ENCODE results near the gene CST3.

GRCh38 chr20:23631981-23632710 lies 5.6 kb downstream of the CST3 start:
- TF ChIP-seq CTCF (IDR thresholded peaks at IDR 0.05): no peak
- TF ChIP-seq PHF8 (IDR thresholded peaks at IDR 0.05; ENCODE audit: borderline replicate concordance, low read depth): no peak
- no peak for TF ChIP-seq CEBPB (IDR thresholded peaks at IDR 0.05)
- TF ChIP-seq HDAC2 (IDR thresholded peaks at IDR 0.05): no peak
- TF ChIP-seq POLR2A (IDR thresholded peaks at IDR 0.05; ENCODE audit: low read length): no peak
- no peak for TF ChIP-seq POLR2AphosphoS2 (conservative IDR thresholded peaks at IDR 0.05; ENCODE audit: low read length)
- TF ChIP-seq REST (IDR thresholded peaks at IDR 0.05): no peak
- no peak for TF ChIP-seq MAX (IDR thresholded peaks at IDR 0.05)
- no peak for TF ChIP-seq E2F6 (IDR thresholded peaks at IDR 0.05; ENCODE audit: borderline replicate concordance, low read depth)
